PC-3 (cell line): ENCODE data around the gene CYTH4.

Source experiments
- CTCF ChIP-seq: fragments of 300-600 bp; sonication (generic); conservative IDR thresholded peaks from 2 replicates; pipeline ENCODE4 v1.5.1; 2017; ENCODE audit warnings: antibody characterized with exemption, low read depth, mild to moderate bottlenecking, low read length
- EZH2 ChIP-seq: fragments of 300-600 bp; sonication (generic); IDR thresholded peaks from one replicate; pipeline ENCODE4 v1.6.1; 2017; ENCODE audit warnings: antibody characterized with exemption, mild to moderate bottlenecking, low read length; ENCODE audit not compliant: unreplicated experiment
- EZH2phosphoT487 ChIP-seq: fragments of 300-600 bp; sonication (generic); IDR thresholded peaks from 2 replicates; pipeline ENCODE4 v1.6.1; 2018; ENCODE audit warnings: mild to moderate bottlenecking, antibody characterized with exemption, low read length, borderline replicate concordance

GRCh38 chr22:37362621-37363020 lies 80.3 kb downstream of the CYTH4 start:
- TF ChIP-seq CTCF, result no peak
- no peak for TF ChIP-seq EZH2
- TF ChIP-seq EZH2phosphoT487, result no peak
